ENCODE measurements around the gene PAX5. TPM values are rescaled to one million over a fixed set of nuclear protein-coding genes. Genes with fewer than 3 reads are reported as not detected.

PAX5 gene
- total RNA-seq, 1 experiment from 2014 or later = 0.39 TPM

DNA sequence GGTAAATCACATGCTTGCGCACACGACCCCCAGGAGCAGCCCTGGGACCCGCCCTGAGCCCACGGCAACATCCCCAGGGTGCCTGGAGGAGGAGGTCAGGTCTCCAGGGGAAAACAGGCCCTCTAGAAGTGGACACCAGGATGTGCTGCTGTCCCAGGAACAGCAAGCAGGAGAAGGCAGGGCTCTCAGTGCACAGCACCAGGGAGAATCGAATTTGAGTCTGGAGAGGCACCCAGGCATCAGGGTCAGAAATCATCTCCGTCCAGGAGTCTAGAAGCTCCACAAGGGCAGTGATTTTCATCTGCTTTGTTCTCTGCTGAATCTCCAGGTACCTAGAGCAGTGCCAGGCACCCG, 93.6 kb downstream of the PAX5 start:
- H3K18ac ChIP-seq (ENCODE audit: insufficient read length, low read depth, low read length) = no peak overlapping the region
- no peak for DNase-seq
- no peaks in the 10 kb centered on the region for H3K79me2 ChIP-seq (ENCODE audit: insufficient read depth, low read length)
- Mint-ChIP-seq H3K27ac (0 out of 7 replicates have a peak overlapping the region, but pooled peaks of 1 of the 3 experiments have one; percentile 58), H3K27me3 (ENCODE audit: low read depth) (peaks cover 9% of the 10 kb centered on the region), H3K9me3 (no peaks in the 10 kb centered on the region), H3K36me3 (ENCODE audit: insufficient read depth in 1 of 3, low read depth in 3 of 3) (no peaks in the 10 kb centered on the region; a peak in 1 of 7 replicates), H3K4me1 (peaks cover 20 to 34% of the 10 kb centered on the region in 2 experiments), H3K4me3 (no peak overlapping the region)
- no peak overlapping the region for H2BK5ac ChIP-seq (ENCODE audit: insufficient read length, low read length)
- no peak overlapping the region for H3K4me2 ChIP-seq (ENCODE audit: insufficient read depth, insufficient read length, low read length)
- no peak overlapping the region for H3K9ac ChIP-seq (ENCODE audit: extremely low read depth, insufficient read length, low read length)
- H3K4ac ChIP-seq (ENCODE audit: low read depth, low read length) = no peak overlapping the region
- no peaks in the 10 kb centered on the region for H3K79me1 ChIP-seq (ENCODE audit: insufficient read depth, low read depth, low read length, poor library complexity, severe bottlenecking)
- H3K4me1 ChIP-seq (ENCODE audit: insufficient read depth, low read length) = peaks cover 3% of the 10 kb centered on the region; the same call in 1 of the 2 replicates
- no peak overlapping the region for H3K23ac ChIP-seq (ENCODE audit: insufficient read length, low read depth, low read length)
- H4K91ac ChIP-seq (ENCODE audit: insufficient read length, low read depth, low read length) = no peak overlapping the region
- no peak overlapping the region for H2BK15ac ChIP-seq (ENCODE audit: low read depth, low read length)
- no peak overlapping the region for H3K56ac ChIP-seq (ENCODE audit: insufficient read length, low read depth, low read length)
- no peak overlapping the region for H2BK12ac ChIP-seq (ENCODE audit: insufficient read length, low read depth, low read length)
- H2AFZ ChIP-seq (ENCODE audit: low read length) = no peak overlapping the region
- WGBS (ENCODE audit: extremely low coverage, insufficient read length, low lambda C conversion rate) = no CpG with 5 or more reads among the region's 7 CpGs
- no peak overlapping the region for H4K5ac ChIP-seq (ENCODE audit: insufficient read length, low read depth, low read length)
- H4K20me1 ChIP-seq (ENCODE audit: control insufficient read depth, insufficient read depth, insufficient read length) = no peaks in the 10 kb centered on the region
- H3K27ac ChIP-seq (ENCODE audit: insufficient read length, low read depth, low read length) = no peak overlapping the region
- H2BK20ac ChIP-seq (ENCODE audit: low read depth, low read length, poor library complexity, severe bottlenecking) = no peak overlapping the region
- H2BK120ac ChIP-seq (ENCODE audit: low read depth, low read length, poor library complexity, severe bottlenecking) = no peak overlapping the region
- TF ChIP-seq, protein P1, sequence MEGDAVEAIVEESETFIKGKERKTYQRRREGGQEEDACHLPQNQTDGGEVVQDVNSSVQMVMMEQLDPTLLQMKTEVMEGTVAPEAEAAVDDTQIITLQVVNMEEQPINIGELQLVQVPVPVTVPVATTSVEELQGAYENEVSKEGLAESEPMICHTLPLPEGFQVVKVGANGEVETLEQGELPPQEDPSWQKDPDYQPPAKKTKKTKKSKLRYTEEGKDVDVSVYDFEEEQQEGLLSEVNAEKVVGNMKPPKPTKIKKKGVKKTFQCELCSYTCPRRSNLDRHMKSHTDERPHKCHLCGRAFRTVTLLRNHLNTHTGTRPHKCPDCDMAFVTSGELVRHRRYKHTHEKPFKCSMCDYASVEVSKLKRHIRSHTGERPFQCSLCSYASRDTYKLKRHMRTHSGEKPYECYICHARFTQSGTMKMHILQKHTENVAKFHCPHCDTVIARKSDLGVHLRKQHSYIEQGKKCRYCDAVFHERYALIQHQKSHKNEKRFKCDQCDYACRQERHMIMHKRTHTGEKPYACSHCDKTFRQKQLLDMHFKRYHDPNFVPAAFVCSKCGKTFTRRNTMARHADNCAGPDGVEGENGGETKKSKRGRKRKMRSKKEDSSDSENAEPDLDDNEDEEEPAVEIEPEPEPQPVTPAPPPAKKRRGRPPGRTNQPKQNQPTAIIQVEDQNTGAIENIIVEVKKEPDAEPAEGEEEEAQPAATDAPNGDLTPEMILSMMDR (conservative IDR thresholded peaks at IDR 0.05) = no peak
- H3K27me3 ChIP-seq (ENCODE audit: insufficient read depth, low read length) = no peaks in the 10 kb centered on the region
- no peak overlapping the region for H4K8ac ChIP-seq (replicated peaks; ENCODE audit: insufficient read length, low read depth, low read length)
- H3K23me2 ChIP-seq (ENCODE audit: insufficient read length, low read depth, low read length, poor library complexity, severe bottlenecking) = no peaks in the 10 kb centered on the region
- H3T11ph ChIP-seq (ENCODE audit: low read length) = no peak overlapping the region
- H2AK5ac ChIP-seq (ENCODE audit: insufficient read length, low read length) = no peak overlapping the region
- H3K9me3 ChIP-seq (ENCODE audit: control insufficient read depth, low read depth, low read length) = no peaks in the 10 kb centered on the region
- no peak overlapping the region for H3K14ac ChIP-seq (ENCODE audit: insufficient read depth, low read length)
